ENCODE data around the gene S100A1.

S100A1 gene

DNA sequence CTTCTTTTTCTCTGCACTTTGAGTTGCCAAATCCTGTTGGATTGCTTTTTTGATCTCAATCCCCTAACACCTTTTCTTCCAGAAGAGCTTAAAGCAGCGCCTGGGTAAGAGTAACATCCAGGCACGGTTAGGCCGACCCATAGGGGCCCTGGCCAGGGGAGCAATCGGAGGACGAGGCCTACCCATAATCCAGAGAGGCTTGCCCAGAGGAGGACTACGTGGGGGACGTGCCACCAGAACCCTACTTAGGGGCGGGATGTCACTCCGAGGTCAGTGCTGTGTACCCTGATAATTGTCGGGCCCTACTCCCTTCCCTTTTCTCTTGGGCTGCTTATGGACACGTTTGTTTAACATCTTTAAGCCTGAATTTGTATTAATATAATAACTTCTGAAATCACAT, 13.9 kb downstream of the S100A1 start:
- no peak for DNase-seq (ENCODE audit: low read depth, low spot score)
- peaks cover 49% of the 10 kb centered on the region for H3K36me3 ChIP-seq (ENCODE audit: control insufficient read depth, insufficient read depth, low read length)
- WGBS (ENCODE audit: insufficient coverage, insufficient read length), result no CpG with 5 or more reads among the region's 11 CpGs
- H3K4me1 ChIP-seq (ENCODE audit: control insufficient read depth, insufficient read depth, low read length), result no peaks in the 10 kb centered on the region
- H3K4me3 ChIP-seq (ENCODE audit: low read length), result no peak overlapping the region
- H3K9me3 ChIP-seq (ENCODE audit: control insufficient read depth, insufficient read depth, low read length), result no peaks in the 10 kb centered on the region
- no peaks in the 10 kb centered on the region for H3K27me3 ChIP-seq (ENCODE audit: control insufficient read depth, insufficient read depth, low read length)
- no peak overlapping the region for H3K27ac ChIP-seq (ENCODE audit: low read length)

- no peak for DNase-seq (ENCODE audit: low read depth, low spot score)
- H3K36me3 ChIP-seq (ENCODE audit: control insufficient read depth, insufficient read depth, low read length), result peaks cover 44% of the 10 kb centered on the region
- no peak overlapping the region for H3K4me3 ChIP-seq (ENCODE audit: low read length)
- H3K4me1 ChIP-seq (ENCODE audit: control insufficient read depth, insufficient read depth, low read length), result no peaks in the 10 kb centered on the region
- no peaks in the 10 kb centered on the region for H3K27me3 ChIP-seq (ENCODE audit: control insufficient read depth, insufficient read depth, low read length)
- H3K27ac ChIP-seq (ENCODE audit: low read length), result no peak overlapping the region
- no peaks in the 10 kb centered on the region for H3K9me3 ChIP-seq (ENCODE audit: control insufficient read depth, insufficient read depth, low read length)
- WGBS (ENCODE audit: insufficient coverage, insufficient read length), result no CpG with 5 or more reads among the region's 11 CpGs
Observed at GRCh38 chr1:153643100-153643499, 14.9 kb downstream of the S100A1 start.

DNA sequence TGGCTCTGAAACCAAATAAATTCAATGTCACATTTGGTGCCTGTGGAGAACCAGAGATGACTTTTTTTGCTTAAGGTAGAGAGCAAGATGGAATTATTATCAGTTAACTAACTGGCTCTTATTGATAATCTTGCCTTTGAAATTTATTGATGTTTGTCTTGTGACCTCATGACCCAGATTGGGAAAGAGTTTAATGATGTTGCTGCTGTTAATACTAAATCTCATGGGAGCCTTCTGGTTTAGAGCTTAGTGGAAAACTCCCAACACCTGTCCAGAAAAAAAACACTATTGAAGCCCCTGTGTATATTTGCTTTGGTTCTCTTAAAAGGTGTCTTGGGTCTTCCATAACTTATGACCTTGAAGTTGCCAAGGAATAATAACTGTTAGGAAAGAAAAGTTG, 15.6 kb downstream of the S100A1 start:
- H3K27me3 ChIP-seq (ENCODE audit: control insufficient read depth, insufficient read depth, low read length), result no peaks in the 10 kb centered on the region
- H3K4me1 ChIP-seq (ENCODE audit: control insufficient read depth, insufficient read depth, low read length), result no peaks in the 10 kb centered on the region
- H3K27ac ChIP-seq (ENCODE audit: low read length), result no peak overlapping the region
- peaks cover 41% of the 10 kb centered on the region for H3K36me3 ChIP-seq (ENCODE audit: control insufficient read depth, insufficient read depth, low read length)
- no peak overlapping the region for H3K4me3 ChIP-seq (ENCODE audit: low read length)
- no peaks in the 10 kb centered on the region for H3K9me3 ChIP-seq (ENCODE audit: control insufficient read depth, insufficient read depth, low read length)
- no peak for DNase-seq (ENCODE audit: low read depth, low spot score)

DNA sequence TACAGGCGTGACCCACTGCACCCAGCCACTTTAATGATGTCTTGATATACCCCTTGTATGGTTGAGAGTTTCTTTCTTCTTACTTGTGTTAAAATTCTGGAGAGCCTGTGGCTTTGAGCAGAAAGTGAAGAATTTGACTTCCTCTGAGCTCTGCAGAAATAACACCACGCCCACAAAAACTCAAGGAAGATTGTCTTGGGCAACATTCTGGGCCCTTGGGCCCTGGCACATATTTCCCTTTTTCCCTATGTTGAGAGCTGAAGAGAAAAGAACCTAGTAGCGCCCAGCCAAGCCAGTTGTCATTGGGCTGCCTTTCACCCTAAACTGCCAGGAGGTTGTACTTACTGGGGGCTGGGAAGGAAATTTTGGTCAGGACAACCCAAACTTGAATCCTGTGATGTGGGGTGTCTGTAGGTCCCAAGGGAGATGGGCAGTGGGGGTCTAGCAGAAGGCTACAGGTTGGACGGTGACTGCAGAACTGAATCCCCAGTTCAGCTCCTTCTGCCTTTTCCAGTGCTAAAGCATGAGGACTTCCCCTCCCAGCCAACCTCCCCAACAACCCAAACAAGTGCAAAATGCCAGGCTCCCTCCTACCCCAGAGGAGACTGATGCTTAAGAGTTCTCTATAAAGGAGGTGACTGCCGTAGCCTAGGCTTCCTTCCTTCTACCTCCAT, 18.6 kb downstream of the S100A1 start:
- H3K4me1 ChIP-seq (ENCODE audit: control insufficient read depth, insufficient read depth, low read length), result no peaks in the 10 kb centered on the region
- peaks cover 21% of the 10 kb centered on the region; the same call in 1 of the 2 replicates for H3K36me3 ChIP-seq (ENCODE audit: control insufficient read depth, insufficient read depth, low read length)
- no CpG with 5 or more reads among the region's 5 CpGs for WGBS (ENCODE audit: insufficient coverage, insufficient read length)
- no peaks in the 10 kb centered on the region for H3K27me3 ChIP-seq (ENCODE audit: control insufficient read depth, insufficient read depth, low read length)
- H3K4me3 ChIP-seq (ENCODE audit: low read length), result no peak overlapping the region
- DNase-seq (ENCODE audit: low read depth, low spot score), result no peak
- H3K27ac ChIP-seq (ENCODE audit: low read length), result no peak overlapping the region
- no peaks in the 10 kb centered on the region for H3K9me3 ChIP-seq (ENCODE audit: control insufficient read depth, insufficient read depth, low read length)

- H3K4me1 ChIP-seq (ENCODE audit: control insufficient read depth, insufficient read depth, low read length), result no peaks in the 10 kb centered on the region
- no peaks in the 10 kb centered on the region for H3K27me3 ChIP-seq (ENCODE audit: control insufficient read depth, insufficient read depth, low read length)
- peaks cover 16% of the 10 kb centered on the region; the same call in 1 of the 2 replicates for H3K36me3 ChIP-seq (ENCODE audit: control insufficient read depth, insufficient read depth, low read length)
- H3K9me3 ChIP-seq (ENCODE audit: control insufficient read depth, insufficient read depth, low read length), result no peaks in the 10 kb centered on the region
- no peak overlapping the region for H3K4me3 ChIP-seq (ENCODE audit: low read length)
- DNase-seq (ENCODE audit: low read depth, low spot score), result no peak
- H3K27ac ChIP-seq (ENCODE audit: low read length), result no peak overlapping the region
- WGBS (ENCODE audit: insufficient coverage, insufficient read length), result no CpG with 5 or more reads among the region's 2 CpGs
Observed at GRCh38 chr1:153647346-153647714, 19.1 kb downstream of the S100A1 start.

- no peaks in the 10 kb centered on the region for H3K9me3 ChIP-seq (ENCODE audit: control insufficient read depth, insufficient read depth, low read length)
- DNase-seq (ENCODE audit: low read depth, low spot score), result no peak
- no CpG with 5 or more reads among the region's 10 CpGs for WGBS (ENCODE audit: insufficient coverage, insufficient read length)
- H3K4me3 ChIP-seq (ENCODE audit: low read length), result no peak overlapping the region
- H3K27ac ChIP-seq (ENCODE audit: low read length), result no peak overlapping the region
- H3K27me3 ChIP-seq (ENCODE audit: control insufficient read depth, insufficient read depth, low read length), result no peaks in the 10 kb centered on the region
- no peaks in the 10 kb centered on the region for H3K4me1 ChIP-seq (ENCODE audit: control insufficient read depth, insufficient read depth, low read length)
- peaks cover 12% of the 10 kb centered on the region; the same call in 1 of the 2 replicates for H3K36me3 ChIP-seq (ENCODE audit: control insufficient read depth, insufficient read depth, low read length)
Observed at GRCh38 chr1:153648000-153648643, 19.9 kb downstream of the S100A1 start.

DNA sequence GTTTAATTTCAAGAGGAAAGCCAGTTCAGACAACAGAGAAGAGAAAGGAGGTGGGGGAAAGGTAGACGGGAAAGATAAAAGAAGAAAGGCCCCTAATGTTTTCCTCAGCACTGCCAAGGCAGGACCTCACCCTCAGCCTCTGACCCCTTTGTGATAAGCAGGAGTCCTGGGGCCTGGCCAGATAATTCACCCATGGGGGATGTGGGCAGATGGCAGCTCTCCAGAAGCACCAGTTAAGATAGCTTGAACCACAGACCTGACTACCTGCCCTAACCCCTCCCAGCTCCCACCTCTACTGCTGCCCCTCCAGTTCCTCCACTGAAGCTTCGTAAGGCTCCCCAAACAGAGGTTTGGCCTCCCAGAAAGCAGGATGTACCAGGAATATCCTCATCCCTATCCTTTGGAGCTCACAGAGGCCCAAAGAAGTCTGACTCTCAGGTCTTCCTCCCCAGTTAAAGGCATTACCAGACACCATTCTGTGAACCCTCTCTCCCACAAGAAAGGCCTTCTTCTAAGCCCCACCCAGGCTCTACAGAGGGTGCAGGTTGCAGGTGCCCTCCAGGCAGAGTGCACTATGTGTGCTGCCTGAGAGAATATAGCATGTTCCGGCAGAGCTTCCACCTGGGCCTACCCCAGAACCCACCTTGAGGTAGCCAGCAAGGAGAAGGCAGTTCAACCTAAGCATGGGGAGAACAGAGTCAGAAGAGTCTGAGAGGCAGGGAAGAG, 21.1 kb downstream of the S100A1 start:
- Histone ChIP-seq H3K27ac (ENCODE audit: low read length) (no peak overlapping the region), H3K27me3 (ENCODE audit: control insufficient read depth, insufficient read depth, low read length) (no peaks in the 10 kb centered on the region), H3K36me3 (ENCODE audit: control insufficient read depth, insufficient read depth, low read length) (peaks cover 7% of the 10 kb centered on the region; the same call in 1 of the 2 replicates), H3K4me1 (ENCODE audit: control insufficient read depth, insufficient read depth, low read length) (no peaks in the 10 kb centered on the region), H3K9me3 (ENCODE audit: control insufficient read depth, insufficient read depth, low read length) (no peaks in the 10 kb centered on the region), H3K4me3 (ENCODE audit: low read length) (no peak overlapping the region)
- no CpG with 5 or more reads among the region's 3 CpGs for WGBS (ENCODE audit: insufficient coverage, insufficient read length)
- DNase-seq (ENCODE audit: low read depth, low spot score), result no peak

DNA sequence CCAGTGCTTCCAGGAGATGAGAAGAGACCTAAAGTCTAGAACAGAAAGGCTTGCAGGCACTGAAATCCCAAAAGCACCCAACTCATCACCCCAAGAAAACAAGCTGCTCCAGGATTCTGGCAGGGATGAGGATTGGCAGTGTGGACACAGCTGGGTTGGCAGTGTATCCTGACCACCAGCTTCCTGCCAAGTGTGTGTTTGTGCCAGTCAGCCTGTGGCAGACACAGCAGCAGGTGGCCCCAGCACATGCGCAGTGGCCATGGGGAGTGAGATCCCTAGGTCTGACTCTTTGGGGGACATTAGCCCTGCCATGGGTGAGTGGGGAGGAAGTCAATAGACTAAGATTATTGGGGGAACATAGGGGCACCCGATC, 21.6 kb downstream of the S100A1 start:
- no peaks in the 10 kb centered on the region for H3K4me1 ChIP-seq (ENCODE audit: control insufficient read depth, insufficient read depth, low read length)
- WGBS (ENCODE audit: insufficient coverage, insufficient read length), result no CpG with 5 or more reads among the region's 2 CpGs
- no peak overlapping the region for H3K27ac ChIP-seq (ENCODE audit: low read length)

DNA sequence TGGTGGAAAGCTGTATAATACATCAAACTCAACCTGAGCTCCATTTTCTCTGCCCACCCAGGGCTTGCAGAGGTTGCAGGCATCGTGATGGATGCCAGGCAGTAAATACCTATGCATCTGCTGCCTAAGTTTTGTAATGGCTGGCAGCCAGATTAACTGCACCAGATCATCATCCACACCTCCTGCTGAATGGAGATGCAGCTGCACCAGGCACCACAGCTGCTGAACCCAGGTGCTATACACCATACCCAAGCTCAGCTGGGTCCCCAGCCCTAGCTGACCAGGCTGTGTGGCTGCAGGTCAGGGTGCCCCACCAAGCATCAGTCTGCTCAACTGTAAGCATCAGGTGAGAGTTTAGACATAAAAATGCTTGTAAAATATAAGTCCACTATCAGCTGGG, 23.5 kb downstream of the S100A1 start:
- Histone ChIP-seq H3K4me3 (ENCODE audit: low read length) (no peak overlapping the region), H3K27me3 (ENCODE audit: control insufficient read depth, insufficient read depth, low read length) (no peaks in the 10 kb centered on the region), H3K27ac (ENCODE audit: low read length) (no peak overlapping the region), H3K9me3 (ENCODE audit: control insufficient read depth, insufficient read depth, low read length) (no peaks in the 10 kb centered on the region), H3K36me3 (ENCODE audit: control insufficient read depth, insufficient read depth, low read length) (no peaks in the 10 kb centered on the region), H3K4me1 (ENCODE audit: control insufficient read depth, insufficient read depth, low read length) (no peaks in the 10 kb centered on the region)
- no CpG with 5 or more reads among the region's 1 CpG for WGBS (ENCODE audit: insufficient coverage, insufficient read length)
- no peak for DNase-seq (ENCODE audit: low read depth, low spot score)

More for the DNA sequence above, 21.6 kb downstream of the S100A1 start:
- Histone ChIP-seq H3K4me3 (ENCODE audit: low read length) (no peak overlapping the region), H3K9me3 (ENCODE audit: control insufficient read depth, insufficient read depth, low read length) (no peaks in the 10 kb centered on the region), H3K36me3 (ENCODE audit: control insufficient read depth, insufficient read depth, low read length) (peaks cover 7% of the 10 kb centered on the region; the same call in 1 of the 2 replicates), H3K27me3 (ENCODE audit: control insufficient read depth, insufficient read depth, low read length) (no peaks in the 10 kb centered on the region)
- no peak for DNase-seq (ENCODE audit: low read depth, low spot score)

DNA sequence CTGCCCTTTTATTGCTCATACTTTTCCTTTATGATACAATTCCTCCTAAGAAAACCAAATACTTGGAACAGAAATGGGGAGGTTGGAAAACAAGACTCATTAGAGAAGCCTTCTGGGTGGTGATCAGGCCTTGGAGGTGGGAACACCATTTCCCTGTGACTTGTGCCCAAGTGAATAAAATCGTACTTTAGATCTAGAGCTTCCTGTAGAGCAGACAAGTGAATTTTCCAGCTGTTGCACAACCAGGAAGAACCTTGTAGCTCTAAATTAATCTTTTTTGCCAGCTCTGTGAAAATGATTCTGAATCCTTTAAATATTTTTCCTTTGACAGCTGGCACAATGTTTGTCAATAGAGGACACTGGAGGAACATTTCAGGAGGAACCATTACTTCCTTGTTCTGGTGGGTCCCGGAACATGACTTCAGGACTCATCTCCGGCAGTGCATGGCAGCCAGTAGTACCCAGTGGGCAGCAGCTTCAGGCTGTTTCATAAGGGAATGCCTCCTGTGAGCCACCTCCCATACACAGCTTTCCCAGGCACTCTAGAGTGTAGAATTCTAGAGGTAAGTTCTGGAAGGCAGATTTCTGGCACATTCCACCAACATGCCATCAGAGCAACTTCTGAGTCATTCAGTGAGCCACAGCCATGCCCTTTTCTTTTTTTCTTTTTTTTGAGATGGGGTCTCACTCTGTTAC, 24.7 kb downstream of the S100A1 start:
- DNase-seq (ENCODE audit: low read depth, low spot score), result no peak
- Histone ChIP-seq H3K4me3 (ENCODE audit: low read length) (no peak overlapping the region), H3K9me3 (ENCODE audit: control insufficient read depth, insufficient read depth, low read length) (no peaks in the 10 kb centered on the region), H3K27ac (ENCODE audit: low read length) (no peak overlapping the region), H3K4me1 (ENCODE audit: control insufficient read depth, insufficient read depth, low read length) (no peaks in the 10 kb centered on the region), H3K27me3 (ENCODE audit: control insufficient read depth, insufficient read depth, low read length) (no peaks in the 10 kb centered on the region), H3K36me3 (ENCODE audit: control insufficient read depth, insufficient read depth, low read length) (no peaks in the 10 kb centered on the region)
- no CpG with 5 or more reads among the region's 3 CpGs for WGBS (ENCODE audit: insufficient coverage, insufficient read length)
